PC-9 (cell line): ENCODE data around the gene MGLL.

ENCODE experiments used
- CTCF ChIP-seq: fragments of 200-600 bp; sonication (generic); conservative IDR thresholded peaks from 2 replicates; pipeline ENCODE4 v1.6.1; 2017; ENCODE audit warnings: mixed run types, antibody characterized with exemption, mild to moderate bottlenecking, moderate library complexity
- EZH2 ChIP-seq: fragments of 200-600 bp; sonication (generic); IDR thresholded peaks from 2 replicates; pipeline ENCODE4 v1.8.0; 2017; ENCODE audit warnings: antibody characterized with exemption, low read depth

GRCh38 chr3:127767126-127767525 lies 55.2 kb downstream of the MGLL start:
- TF ChIP-seq CTCF, result no peak
- TF ChIP-seq EZH2, result no peak
